Mucosa of descending colon (tissue), 3 donors: ENCODE measurements around the gene SNRPA1. TPM values are rescaled to one million over a fixed set of nuclear protein-coding genes. Genes with fewer than 3 reads are reported as not detected.

ENCODE experiments used
- ATAC-seq: fragments of 200-7000 bp; cut with Tn5 transposase; one replicate; pipeline ENCODE4 v1.9.1; 2020; ENCODE audit warnings: mild to moderate bottlenecking, moderate library complexity
- DNase-seq, 3 donors: peaks; one replicate each; pipeline ENCODE4 v3.0.0-alpha.2; 2020
- H3K36me3 ChIP-seq: fragments of 200-600 bp; one replicate; pipeline ENCODE4 v1.8.0; 2021; ENCODE audit warnings: low read depth, mild to moderate bottlenecking
- H3K4me1 ChIP-seq: fragments of 200-600 bp; one replicate; pipeline ENCODE4 v1.8.0; 2021; ENCODE audit warnings: low read depth, mild to moderate bottlenecking
- H3K4me3 ChIP-seq: fragments of 200-600 bp; one replicate; pipeline ENCODE4 v1.8.0; 2021; ENCODE audit warnings: mild to moderate bottlenecking
- H3K9me3 ChIP-seq: fragments of 200-600 bp; one replicate; pipeline ENCODE4 v1.8.0; 2021; ENCODE audit warnings: mild to moderate bottlenecking
- CTCF ChIP-seq: fragments of 200-600 bp; IDR thresholded peaks from one replicate; pipeline ENCODE4 v1.8.0; 2022; ENCODE audit warnings: antibody characterized with exemption, mild to moderate bottlenecking
- intact Hi-C, 2 donors: fragments of 100-400 bp; cut with DNase I in 1 of 2; cut with micrococcal nuclease in 1 of 2; formaldehyde crosslinking; loops; one replicate each; pipeline versions ENCODE4 v1.11.0 to v1.11.1; 2022; cut with DNase I, micrococcal nuclease
- total RNA-seq, 3 donors: library from RNA; stranded (reverse); fragmentation: NEBNext Ultra II Directional in 2 of 3; extraction: Animal tissue kit (Norgen Biotek cat#: 25700) in 2 of 3; gene quantifications; one replicate each; pipeline versions ENCODE4 v1.2.1 to v1.2.4, GENCODE V29; 2021 to 2023
- donor health status: DM: no; HTN: no; CAD: no; lungs with moderate emphysema.
- donor health status: DM: no; HTN: no; CAD: no.
- donor health status: DM: no; HTN: yes; CAD: no.

Gene SNRPA1
- total RNA-seq, 3 donors from 2014 or later, result 41.5 to 55.1 (median 52.1) TPM

DNA sequence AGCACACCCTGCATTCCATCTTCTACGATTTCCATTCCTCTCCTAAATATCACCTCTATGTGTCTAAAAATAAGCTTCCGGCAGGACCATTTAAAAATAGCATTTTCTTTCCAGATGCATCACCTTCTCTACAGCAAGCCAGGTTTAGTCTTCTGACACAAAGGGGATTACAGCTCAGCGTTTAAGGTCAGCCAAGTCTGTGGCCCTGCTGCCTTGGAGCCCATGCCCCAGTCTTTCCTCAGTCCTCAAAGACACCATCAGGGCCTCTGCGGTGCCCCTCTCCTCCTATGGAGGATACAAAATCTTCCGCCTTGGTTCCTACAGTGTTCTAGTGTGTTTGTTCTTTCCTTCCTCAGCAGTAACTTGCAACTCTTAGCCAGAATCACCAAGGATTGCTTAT is 21.5 kb downstream of the SNRPA1 start:
- TF ChIP-seq CTCF, result no peak
- DNase-seq (no peak), ATAC-seq (no peak)
- intact Hi-C loops, result no loop called here
- Histone ChIP-seq H3K4me1 (peaks cover 15% of the 10 kb centered on the region), H3K36me3 (peaks cover 19% of the 10 kb centered on the region), H3K4me3 (no peak overlapping the region), H3K9me3 (no peaks in the 10 kb centered on the region)

GRCh38 chr15:101272584-101272983 is 22.5 kb downstream of the SNRPA1 start:
- Histone ChIP-seq H3K9me3 (no peaks in the 10 kb centered on the region), H3K36me3 (peaks cover 19% of the 10 kb centered on the region), H3K4me1 (peaks cover 12% of the 10 kb centered on the region), H3K4me3 (no peak overlapping the region)
- no peak for DNase-seq
- no peak for ATAC-seq
- intact Hi-C loops, result no loop called here
- no peak for TF ChIP-seq CTCF

GRCh38 chr15:101269479-101270223 is 25.4 kb downstream of the SNRPA1 start:
- Histone ChIP-seq H3K4me3 (no peak overlapping the region), H3K9me3 (no peaks in the 10 kb centered on the region), H3K36me3 (peaks cover 19% of the 10 kb centered on the region), H3K4me1 (no peaks in the 10 kb centered on the region)
- intact Hi-C loops, result no loop called here
- no peak for TF ChIP-seq CTCF
- DNase-seq (no peak), ATAC-seq (peak; percentile 58)

DNA sequence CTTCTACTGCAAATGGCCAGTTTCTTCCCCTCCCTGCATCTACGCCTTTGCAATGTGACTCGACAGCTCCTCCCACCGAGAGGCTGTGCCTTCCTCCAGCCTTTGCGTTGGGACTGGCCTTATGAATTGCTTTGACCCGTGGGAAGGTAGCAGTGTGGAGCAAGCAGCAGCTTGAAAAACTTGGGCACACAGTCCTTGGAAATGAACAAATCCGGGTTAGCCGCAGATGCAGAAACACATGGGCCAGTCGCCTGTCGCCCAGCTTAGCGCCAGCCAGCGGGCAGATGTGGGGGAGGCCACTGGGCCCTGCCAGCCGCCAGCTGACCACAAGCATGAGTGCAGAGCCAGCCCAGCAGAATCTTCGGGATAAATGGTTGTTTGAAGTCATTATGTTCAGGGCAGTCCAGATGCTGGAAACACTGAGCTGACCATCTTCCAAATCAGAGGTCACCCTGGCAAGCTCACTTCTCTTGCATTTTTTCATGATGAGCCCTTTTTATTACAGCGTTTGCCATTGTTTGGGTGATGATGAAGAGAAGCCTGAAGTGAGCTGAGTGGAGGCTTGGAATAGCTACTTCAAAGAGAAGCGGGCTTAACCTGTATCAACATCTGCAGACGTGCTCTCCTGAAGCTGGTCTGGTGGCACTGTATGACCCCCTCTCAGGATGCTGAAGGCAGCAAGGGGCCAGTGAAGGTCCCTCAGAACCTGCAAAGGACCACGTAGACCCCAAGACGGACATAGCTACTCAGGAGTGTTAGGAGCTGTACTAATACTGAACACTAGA is 27.5 kb downstream of the SNRPA1 start:
- ATAC-seq (peak; percentile 59), DNase-seq (peak in 1 of 3 donors; percentile 42)
- no peak for TF ChIP-seq CTCF
- Histone ChIP-seq H3K4me1 (no peaks in the 10 kb centered on the region), H3K9me3 (no peaks in the 10 kb centered on the region), H3K36me3 (peaks cover 5% of the 10 kb centered on the region), H3K4me3 (no peak overlapping the region)
- intact Hi-C loops, result no loop called here

DNA sequence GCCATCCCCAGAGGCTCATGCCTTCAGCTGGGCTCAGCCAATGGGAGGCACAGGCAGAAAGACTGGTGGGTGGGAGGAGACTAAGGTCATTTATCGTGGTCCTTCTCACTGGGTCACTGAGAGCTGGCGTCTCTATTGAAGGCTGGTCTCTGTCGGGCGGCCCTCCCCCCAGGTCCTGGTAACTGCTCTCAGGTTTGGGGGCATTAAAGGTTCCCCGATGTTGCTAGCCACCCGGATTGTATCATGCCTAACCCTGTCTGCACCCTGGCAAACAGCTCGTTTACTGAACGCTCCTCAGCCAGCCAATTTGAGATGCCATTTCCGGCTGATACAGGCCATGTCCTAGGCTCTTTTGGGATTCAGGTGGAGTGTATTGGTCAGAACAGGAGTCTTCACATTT is 28.3 kb downstream of the SNRPA1 start:
- H3K4me1 ChIP-seq, result no peaks in the 10 kb centered on the region
- DNase-seq, result no peak
- intact Hi-C loops, result no loop called here
- no peak overlapping the region for H3K4me3 ChIP-seq
- peak; percentile 5 for ATAC-seq
- no peak for TF ChIP-seq CTCF
- H3K36me3 ChIP-seq, result no peaks in the 10 kb centered on the region
- no peaks in the 10 kb centered on the region for H3K9me3 ChIP-seq
